Measurements from ENCODE around the gene KRT40.

KRT40 gene

GRCh38 chr17:40984226-40984625, at the start of gene KRT40:
Gene KRT40, minus strand, starts transcription at chr17:40984326. Its CDS starts 53 bp downstream, at chr17:40984273.
- no peak within 1 kb of the TSS for H3K4me3 ChIP-seq (ENCODE audit: low read depth, low read length)
- no peak for TF ChIP-seq CTCF (IDR thresholded peaks at IDR 0.05; ENCODE audit: low read depth, low read length, missing control alignments)
- in situ Hi-C loops (cut with HindIII; ENCODE audit: low sequenced_read_pairs): no loop called here
- no peak for DNase-seq (ENCODE audit: low read depth)

- DNase-seq (ENCODE audit: low read depth): no peak
- in situ Hi-C loops (cut with HindIII; ENCODE audit: low sequenced_read_pairs): no loop called here
- TF ChIP-seq CTCF (IDR thresholded peaks at IDR 0.05; ENCODE audit: low read depth, low read length, missing control alignments): no peak
- H3K4me3 ChIP-seq (ENCODE audit: low read depth, low read length): no peak within 1 kb of the TSS
Measured at GRCh38 chr17:41029633-41030245, 45.6 kb upstream of the KRT40 start, which contains the start of gene KRTAP1-4. Gene KRTAP1-4, minus strand, starts transcription at chr17:41030195. Its CDS starts 117 bp downstream, at chr17:41030078.

GRCh38 chr17:41026715-41027471, 42.8 kb upstream of the KRT40 start, which contains the start of gene KRTAP1-5:
Gene KRTAP1-5, minus strand, starts transcription at chr17:41027208. Its CDS starts 53 bp downstream, at chr17:41027155.
- H3K4me3 ChIP-seq (ENCODE audit: low read depth, low read length): no peak within 1 kb of the TSS
- no peak for TF ChIP-seq CTCF (IDR thresholded peaks at IDR 0.05; ENCODE audit: low read depth, low read length, missing control alignments)
- in situ Hi-C loops (cut with HindIII; ENCODE audit: low sequenced_read_pairs): no loop called here
- DNase-seq (ENCODE audit: low read depth): no peak

- DNase-seq (ENCODE audit: low read depth): no peak
- in situ Hi-C loops (cut with HindIII; ENCODE audit: low sequenced_read_pairs): no loop called here
- no peak for TF ChIP-seq CTCF (IDR thresholded peaks at IDR 0.05; ENCODE audit: low read depth, low read length, missing control alignments)
Measured at GRCh38 chr17:41024697-41025096, 40.6 kb upstream of the KRT40 start.

GRCh38 chr17:41020336-41020735, 36.2 kb upstream of the KRT40 start:
- in situ Hi-C loops (cut with HindIII; ENCODE audit: low sequenced_read_pairs): no loop called here
- TF ChIP-seq CTCF (IDR thresholded peaks at IDR 0.05; ENCODE audit: low read depth, low read length, missing control alignments): no peak
- no peak for DNase-seq (ENCODE audit: low read depth)
- H3K4me3 ChIP-seq (ENCODE audit: low read depth, low read length): no peak overlapping the region

More at GRCh38 chr17:41024697-41025096, 40.6 kb upstream of the KRT40 start:
- H3K4me3 ChIP-seq (ENCODE audit: low read depth, low read length): no peak overlapping the region

- DNase-seq (ENCODE audit: low read depth): no peak
- TF ChIP-seq CTCF (IDR thresholded peaks at IDR 0.05; ENCODE audit: low read depth, low read length, missing control alignments): no peak
- in situ Hi-C loops (cut with HindIII; ENCODE audit: low sequenced_read_pairs): no loop called here
- no peak overlapping the region for H3K4me3 ChIP-seq (ENCODE audit: low read depth, low read length)
Measured at GRCh38 chr17:41019415-41019814, 35.3 kb upstream of the KRT40 start.
